ENCODE data around the gene CTU1.
"Not testable (repeated sequence)": the region's sequence is repeated elsewhere in the genome, so short reads cannot be mapped to it uniquely, and the experiment has no call there.

Gene CTU1

DNA sequence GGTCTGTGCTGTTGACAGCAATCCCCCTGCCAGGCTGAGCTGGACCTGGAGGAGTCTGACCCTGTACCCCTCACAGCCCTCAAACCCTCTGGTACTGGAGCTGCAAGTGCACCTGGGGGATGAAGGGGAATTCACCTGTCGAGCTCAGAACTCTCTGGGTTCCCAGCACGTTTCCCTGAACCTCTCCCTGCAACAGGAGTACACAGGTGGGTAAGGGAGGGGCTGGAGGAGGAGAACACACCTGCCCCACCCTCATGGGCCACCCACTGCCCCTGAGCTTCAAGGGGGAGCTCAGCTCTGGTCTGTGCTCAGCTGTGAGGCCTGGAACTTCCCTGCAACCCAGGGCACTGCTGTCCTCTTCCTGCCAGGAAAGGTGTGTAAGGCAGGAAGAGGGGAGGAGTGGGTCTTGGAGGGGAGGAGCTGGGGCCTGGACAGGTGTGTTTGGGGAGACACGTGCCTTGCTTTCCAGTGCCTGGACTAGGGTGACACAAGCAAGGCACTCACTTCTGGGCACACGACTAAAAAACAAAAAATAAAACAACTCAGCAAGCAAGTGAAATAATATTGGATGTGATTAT is 37.8 kb upstream of the CTU1 start:
- TF ChIP-seq ZFX (IDR thresholded peaks at IDR 0.05; ENCODE audit: borderline replicate concordance) = no peak
- TF ChIP-seq, protein P1, sequence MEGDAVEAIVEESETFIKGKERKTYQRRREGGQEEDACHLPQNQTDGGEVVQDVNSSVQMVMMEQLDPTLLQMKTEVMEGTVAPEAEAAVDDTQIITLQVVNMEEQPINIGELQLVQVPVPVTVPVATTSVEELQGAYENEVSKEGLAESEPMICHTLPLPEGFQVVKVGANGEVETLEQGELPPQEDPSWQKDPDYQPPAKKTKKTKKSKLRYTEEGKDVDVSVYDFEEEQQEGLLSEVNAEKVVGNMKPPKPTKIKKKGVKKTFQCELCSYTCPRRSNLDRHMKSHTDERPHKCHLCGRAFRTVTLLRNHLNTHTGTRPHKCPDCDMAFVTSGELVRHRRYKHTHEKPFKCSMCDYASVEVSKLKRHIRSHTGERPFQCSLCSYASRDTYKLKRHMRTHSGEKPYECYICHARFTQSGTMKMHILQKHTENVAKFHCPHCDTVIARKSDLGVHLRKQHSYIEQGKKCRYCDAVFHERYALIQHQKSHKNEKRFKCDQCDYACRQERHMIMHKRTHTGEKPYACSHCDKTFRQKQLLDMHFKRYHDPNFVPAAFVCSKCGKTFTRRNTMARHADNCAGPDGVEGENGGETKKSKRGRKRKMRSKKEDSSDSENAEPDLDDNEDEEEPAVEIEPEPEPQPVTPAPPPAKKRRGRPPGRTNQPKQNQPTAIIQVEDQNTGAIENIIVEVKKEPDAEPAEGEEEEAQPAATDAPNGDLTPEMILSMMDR (IDR thresholded peaks at IDR 0.05) = no peak
- H3K27ac ChIP-seq = no peak overlapping the region

- H3K27ac ChIP-seq = no peak overlapping the region
- TF ChIP-seq, protein P1 (IDR thresholded peaks at IDR 0.05) = no peak
Measured at GRCh38 chr19:51144482-51145045, 36.4 kb upstream of the CTU1 start.

DNA sequence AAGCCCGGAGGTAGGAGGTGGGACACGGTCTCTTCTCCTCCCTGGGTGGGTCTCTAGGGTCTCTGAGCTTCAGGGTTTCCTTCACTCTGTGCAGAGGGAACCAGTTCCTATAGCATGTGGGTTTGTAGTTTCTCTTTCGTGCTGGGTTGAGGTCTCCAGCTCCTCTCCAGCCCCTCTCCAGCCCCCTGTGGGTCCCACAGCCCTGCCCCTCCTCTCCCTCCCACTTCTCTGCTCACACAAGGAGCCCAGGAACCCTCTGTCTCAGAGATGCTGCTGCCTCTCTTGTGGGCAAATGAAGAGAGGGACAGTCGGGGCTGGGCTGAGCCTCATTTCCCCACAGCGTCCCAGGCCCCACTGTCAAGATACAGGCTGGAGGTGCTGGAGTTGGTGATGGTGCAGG is 35.3 kb upstream of the CTU1 start:
- no peak overlapping the region for H3K27ac ChIP-seq
- TF ChIP-seq, protein P1 (IDR thresholded peaks at IDR 0.05) = no peak
- TF ChIP-seq ZFX (IDR thresholded peaks at IDR 0.05; ENCODE audit: borderline replicate concordance) = no peak

GRCh38 chr19:51142809-51143475 is 34.7 kb upstream of the CTU1 start:
- not testable (repeated sequence) for H3K27ac ChIP-seq

DNA sequence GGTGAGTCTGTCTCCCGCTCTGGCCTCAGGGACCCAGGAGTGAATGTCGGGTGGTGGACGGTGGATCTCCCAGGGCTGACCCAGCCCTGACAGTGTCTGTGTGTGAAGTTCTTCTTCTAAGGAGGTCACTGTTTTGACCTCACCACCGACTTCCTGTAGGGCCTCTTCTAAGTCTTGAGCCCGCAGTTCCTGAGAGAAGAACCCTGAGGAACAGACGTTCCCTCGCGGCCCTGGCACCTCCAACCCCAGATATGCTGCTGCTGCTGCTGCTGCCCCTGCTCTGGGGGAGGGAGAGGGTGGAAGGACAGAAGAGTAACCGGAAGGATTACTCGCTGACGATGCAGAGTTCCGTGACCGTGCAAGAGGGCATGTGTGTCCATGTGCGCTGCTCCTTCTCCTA is 33.9 kb upstream of the CTU1 start, which contains the start of gene SIGLEC7:
Gene SIGLEC7 (plus strand): TSS at position 183 of the 400 bp plus-strand sequence. CDS start 69 bp downstream, at position 252.
- no peak within 1 kb of the TSS for H3K27ac ChIP-seq
- TF ChIP-seq ZFX (IDR thresholded peaks at IDR 0.05; ENCODE audit: borderline replicate concordance) = no peak
- TF ChIP-seq, protein P1 (IDR thresholded peaks at IDR 0.05) = no peak

GRCh38 chr19:51141181-51141580 is 33.0 kb upstream of the CTU1 start:
- TF ChIP-seq, protein P1 (IDR thresholded peaks at IDR 0.05) = no peak
- TF ChIP-seq ZFX (IDR thresholded peaks at IDR 0.05; ENCODE audit: borderline replicate concordance) = no peak
- H3K27ac ChIP-seq = no peak overlapping the region

GRCh38 chr19:51140441-51140840 is 32.2 kb upstream of the CTU1 start:
- H3K27ac ChIP-seq = no peak overlapping the region
- no peak for TF ChIP-seq ZFX (IDR thresholded peaks at IDR 0.05; ENCODE audit: borderline replicate concordance)

DNA sequence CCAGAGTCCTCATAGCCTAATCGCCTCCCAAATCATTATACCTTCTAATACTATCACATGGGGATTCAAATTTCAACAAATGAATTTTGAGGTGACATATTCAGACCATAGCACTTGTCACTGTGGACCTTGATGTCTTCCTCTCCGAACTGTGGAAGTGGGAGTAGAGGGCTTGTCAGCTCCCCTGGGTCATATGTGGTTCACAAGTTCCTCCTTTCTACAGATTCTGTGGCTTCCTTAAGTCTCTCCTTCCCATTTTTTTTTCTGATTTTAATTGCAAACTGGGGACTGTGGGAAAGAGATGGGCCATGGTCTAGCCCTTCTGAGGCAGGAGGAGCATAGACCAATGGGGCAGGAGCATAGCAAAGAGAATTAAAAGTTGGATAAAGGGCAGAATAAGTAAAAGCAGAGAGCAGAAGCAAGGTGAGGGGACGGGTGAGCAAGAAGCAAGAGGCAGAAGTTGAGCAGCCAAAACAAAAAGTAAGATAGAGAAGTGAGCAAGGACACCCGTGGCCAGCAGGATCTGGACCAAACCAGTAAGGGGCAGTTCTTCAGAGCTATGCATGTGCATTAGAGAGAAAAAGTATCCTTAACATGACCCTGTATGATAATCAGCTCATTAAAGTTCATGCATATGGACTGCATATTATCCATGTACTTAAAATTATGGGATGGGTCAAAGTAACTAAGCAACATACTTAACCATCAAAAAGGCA is 31.2 kb upstream of the CTU1 start:
- no peak overlapping the region for H3K27ac ChIP-seq
- no peak for TF ChIP-seq ZFX (IDR thresholded peaks at IDR 0.05; ENCODE audit: borderline replicate concordance)
- TF ChIP-seq, protein P1 (IDR thresholded peaks at IDR 0.05) = no peak
